HG03520 (cell line): ENCODE results near the gene TAAR9.
"Not testable (repeated sequence)": the region's sequence is repeated elsewhere in the genome, so short reads cannot be mapped to it uniquely, and the experiment has no call there.

Experiments
- ATAC-seq: cut with Tn5 transposase; IDR thresholded peaks from one replicate; pipeline ENCODE4 v1.9.1; 2021; ENCODE audit warnings: mild to moderate bottlenecking, moderate library complexity; ENCODE audit not compliant: unreplicated experiment

TAAR9 gene

DNA sequence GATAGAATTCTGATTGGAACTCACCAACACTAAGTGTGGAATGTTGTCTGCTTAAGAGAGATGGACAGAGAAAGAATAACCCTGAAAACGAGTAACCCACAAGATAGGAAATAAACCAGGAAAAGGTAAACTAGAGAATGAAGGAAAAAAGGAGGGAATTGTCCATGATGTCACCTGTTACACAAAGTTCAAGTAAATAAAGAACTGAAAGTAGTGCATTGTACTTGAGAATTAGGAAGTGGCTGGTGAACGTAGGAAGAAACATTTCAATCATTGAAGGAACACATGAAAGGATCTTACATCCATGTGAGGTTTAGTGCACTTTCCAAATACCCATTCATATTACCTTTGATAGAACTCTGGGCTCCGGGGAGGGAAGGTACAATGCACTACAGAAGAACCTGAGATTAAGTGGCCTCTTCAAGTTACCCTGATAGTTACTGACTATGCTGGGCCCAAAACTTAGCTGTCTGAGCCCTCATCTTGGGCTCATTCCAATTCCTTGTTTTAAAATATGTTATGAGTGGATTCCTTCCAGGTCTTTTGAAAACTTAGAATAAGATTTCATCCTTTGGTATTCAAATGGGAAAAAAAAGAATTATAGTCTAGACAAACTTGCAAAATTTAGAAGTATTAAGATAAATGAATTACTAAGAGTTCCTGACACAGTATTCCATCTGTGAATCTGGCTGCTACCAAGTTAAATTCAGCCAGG lies 24.1 kb upstream of the TAAR9 start:
- ATAC-seq, result no peak

DNA sequence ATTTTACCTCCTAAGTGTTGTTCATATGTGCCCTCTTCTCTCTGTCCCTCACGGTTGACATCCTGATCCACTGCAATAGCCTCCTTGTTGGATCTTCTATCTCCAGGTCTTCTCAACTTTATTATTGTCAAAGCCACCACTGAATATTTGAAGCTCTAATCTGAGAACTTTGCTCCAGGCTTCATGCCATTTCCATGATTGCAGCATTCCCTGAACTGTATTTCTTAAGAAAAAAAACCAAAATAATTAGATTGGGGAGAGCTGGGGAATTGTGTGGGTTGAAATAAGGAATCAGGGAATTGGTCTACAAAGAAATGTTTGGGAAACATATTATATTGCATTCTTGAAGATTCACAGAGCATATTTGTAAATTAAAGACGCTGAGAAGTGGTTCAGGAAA lies 22.7 kb upstream of the TAAR9 start:
- ATAC-seq, result no peak

DNA sequence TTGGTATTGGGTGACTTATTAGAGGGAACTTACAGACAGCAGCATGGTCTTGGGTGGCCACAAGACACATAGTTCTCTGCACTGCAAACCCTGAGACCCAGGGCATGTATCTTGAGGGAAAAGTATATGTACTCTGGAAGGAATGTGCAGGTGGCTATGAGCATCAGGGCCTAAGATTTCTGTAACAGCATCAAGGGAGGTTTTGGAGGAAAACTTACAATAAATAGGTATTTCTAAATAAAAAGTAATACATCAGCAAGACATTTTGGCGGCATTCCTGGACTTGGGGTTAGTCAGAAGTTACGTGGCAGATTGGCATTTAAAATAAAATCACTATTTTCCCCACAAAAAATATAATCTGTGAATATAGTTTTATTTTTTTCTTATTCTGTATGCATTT lies 17.1 kb upstream of the TAAR9 start:
- ATAC-seq, result no peak

DNA sequence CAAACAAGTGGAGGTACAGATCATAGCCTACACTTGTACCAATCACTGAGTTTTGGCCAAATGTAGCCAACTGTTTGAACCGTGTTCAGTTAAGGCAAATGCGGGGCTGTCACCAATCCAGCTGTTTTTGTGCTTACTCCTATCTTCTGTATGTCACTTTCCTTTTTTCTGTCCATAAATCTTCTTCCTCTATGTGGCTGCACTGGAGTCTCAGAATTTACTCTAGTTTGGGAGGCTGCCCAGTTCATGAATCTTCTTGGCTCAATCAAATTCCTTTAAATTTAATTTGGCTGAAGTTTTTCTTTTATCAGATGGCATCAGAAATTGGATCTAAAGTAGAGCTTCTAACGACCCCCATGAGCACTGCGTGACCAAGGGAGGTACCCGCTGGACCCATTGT lies 13.4 kb upstream of the TAAR9 start:
- ATAC-seq, result no peak

DNA sequence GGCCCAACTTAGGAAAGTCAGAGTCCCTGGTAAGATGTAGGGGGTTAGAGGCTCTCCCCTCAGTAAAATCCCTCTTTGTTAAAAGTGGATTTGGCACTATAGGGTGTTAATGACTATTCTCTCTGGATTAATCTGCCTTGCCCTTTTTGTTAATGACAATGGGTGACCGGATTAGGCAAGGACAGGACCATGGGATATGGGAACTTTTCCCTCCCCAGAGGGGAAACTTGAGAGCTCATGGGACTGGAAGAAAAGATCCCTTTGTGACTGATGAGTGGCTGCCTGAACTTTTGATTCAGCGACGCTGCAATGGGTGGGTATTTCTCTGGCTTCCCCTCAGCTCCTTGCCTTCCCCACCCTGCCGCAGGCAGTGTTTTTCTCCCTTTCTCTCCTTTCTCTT lies 12.2 kb upstream of the TAAR9 start:
- no peak for ATAC-seq

DNA sequence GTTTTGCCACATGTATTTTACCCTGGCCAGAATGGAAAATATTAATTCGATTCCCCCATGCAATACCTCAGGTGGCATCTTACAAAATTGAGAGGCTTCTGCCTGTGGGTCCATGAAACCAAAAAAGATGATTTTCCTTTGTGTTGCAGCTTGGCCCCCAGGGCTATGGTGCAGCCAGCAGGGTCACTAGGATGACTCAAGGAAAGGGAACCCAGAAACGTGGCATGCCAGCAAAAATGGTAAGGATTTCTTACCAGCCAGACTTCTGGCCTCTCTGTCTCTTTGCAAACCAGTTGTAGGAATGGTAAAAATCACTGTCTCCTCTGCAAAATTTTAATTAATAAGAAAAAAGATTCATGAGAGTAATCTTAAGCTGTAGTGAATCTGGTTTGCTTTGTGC lies 11.6 kb upstream of the TAAR9 start:
- no peak for ATAC-seq

DNA sequence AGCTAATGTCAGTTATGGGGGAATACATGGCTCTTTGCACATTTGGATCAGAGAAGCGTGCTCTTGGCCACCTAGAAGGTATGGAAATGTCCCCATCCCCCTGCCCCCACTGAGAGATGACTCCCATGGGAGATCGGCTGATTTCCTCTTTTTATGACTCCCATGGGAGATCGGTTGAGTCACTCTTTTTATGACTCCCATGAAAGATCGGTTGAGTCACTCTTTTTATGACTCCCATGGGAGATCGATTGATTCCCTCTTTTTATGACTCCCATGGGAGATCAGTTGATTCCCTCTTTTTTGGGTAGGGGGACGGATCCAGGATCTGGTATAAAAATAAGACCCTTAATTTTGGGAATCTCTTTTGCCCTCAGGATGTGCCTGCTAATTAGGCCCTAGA lies 10.3 kb upstream of the TAAR9 start:
- ATAC-seq, result no peak

DNA sequence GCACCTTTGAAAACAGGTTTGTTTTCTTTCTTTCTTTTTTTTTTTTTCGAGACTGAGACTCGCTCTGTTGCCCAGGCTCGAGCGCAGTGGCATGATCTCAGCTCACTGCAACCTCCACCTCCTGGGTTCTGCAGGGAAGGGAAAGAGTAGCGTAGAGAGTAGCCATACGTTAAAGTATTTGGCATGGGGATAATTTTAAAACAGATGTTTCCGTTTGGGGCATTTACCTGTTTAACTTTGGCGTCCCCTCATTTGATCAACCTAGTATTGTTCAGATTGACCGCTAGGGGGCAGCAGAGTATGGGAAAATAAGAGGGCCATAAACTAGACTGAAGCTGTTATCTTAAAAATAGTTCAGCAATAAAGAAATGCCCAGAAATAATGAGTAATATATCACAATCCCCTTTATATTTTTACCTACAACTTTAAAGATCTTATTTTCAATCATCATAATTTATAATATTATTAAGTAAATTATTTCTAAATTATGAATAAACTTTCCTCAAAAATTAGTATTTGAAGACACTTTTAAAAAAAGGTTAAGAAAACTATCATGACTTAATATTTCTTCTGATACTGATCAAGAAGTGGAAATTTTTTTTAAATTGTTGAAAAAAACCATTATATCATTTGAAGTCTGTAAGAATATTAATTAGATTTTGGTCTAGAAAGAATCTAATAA lies 7.6 kb upstream of the TAAR9 start:
- peak; percentile 84 for ATAC-seq

DNA sequence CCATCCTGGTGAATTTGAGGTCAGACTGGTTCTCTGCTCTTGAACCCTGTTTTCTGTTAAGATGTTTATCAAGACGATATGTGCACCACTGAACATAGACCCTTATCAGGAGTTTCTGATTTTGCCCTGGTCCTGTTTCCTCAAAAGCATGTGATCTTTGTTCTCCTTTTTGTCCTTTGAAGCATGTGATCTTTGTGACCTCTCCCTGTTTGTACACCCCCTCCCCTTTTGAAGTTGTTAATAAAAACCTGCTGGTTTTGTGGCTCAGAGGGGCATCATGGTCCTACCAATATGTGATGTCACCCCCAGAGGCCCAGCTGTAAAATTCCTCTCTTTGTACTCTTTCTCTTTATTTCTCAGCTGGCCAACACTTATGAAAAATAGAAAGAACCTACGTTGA lies 3.5 kb upstream of the TAAR9 start:
- not testable (repeated sequence) for ATAC-seq

DNA sequence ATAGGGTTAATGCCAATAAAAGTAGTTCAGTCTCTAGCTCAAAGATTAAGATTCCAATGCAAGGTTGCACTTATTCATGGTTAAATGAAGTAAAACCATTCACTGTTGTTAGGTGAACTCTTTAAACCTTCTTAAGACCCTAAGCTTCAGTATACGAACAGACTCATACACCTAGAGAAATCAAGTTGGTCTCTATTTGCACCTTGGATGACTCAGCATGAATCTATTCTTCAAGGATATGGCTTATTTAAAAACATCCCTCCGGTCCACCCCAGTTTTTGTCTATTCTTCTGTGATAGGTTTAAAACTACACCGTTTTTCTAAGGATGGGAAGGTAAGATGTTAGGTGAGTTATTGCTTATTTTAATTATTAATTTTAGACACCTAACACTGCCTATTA lies 932 bp upstream of the TAAR9 start:
- ATAC-seq, result no peak

DNA sequence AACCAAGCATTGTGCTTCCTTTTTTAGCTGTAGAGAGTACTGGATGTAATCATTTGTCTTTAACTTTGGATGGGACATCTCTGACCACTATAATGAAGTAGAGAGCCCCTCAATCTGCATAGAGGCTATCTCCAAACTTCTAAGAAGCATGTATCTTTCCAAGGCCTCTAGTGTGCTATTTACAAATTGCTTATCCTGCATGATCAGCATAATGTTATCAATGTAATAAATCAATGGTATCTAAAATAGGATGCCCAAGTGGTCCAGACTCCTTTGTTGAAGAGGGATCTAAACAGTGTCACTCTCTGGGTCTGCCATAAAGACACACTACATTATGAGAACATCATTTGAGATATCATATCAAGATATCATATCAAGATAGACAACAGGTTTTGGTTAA lies 6.7 kb downstream of the TAAR9 start:
- no peak for ATAC-seq

DNA sequence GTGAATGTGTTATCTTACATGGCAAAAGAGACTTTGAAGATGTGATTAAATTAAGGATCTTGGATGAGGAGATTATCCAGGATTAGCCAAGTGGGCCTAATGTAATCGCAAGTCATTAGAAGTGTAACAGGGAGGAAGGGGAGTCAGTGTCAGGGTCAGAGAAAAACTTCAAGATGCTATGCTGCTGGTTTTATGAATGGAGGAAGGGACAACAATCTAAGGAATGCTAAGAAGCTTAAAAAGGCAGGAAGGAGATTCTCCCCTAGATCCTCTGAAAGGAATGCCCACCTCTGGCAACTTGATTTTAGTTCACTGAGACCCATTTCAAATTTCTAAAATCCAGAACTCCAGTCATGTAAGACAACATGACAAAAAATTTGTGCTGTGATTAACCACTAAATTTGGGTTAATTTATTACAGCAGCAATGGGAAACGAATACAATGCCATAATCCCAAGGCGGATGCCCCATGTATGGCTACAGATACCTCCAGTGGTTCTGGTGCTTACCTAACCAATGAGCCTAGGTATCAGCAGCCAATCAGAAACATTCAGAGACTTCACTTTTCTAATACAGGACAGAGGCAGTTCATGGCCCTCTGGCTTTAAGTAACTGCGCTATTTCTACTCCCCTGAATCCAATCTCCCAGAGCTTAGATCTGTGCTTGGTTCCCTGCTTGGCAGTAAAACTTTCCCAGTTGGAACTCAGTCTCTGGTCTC lies 10.8 kb downstream of the TAAR9 start:
- ATAC-seq, result no peak

DNA sequence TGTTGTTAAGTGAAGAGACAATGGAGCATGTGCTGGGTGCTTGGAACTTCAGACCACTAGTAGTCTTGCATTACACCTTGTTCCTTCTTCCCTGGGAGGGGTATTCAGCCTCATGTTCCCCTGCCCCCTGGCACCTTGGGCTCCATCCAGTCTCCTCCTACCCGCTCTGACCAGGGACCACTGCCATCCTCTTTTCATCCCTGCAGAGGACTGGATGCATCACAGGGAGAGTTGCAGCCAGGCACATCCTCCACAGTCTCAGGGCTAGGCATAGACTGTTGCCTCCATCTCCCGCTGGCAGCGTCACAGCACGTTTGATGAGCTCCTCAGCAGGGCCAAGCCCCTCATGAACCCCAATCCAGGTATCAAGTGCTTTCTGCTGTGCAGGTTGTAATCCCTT lies 13.1 kb downstream of the TAAR9 start:
- no peak for ATAC-seq

DNA sequence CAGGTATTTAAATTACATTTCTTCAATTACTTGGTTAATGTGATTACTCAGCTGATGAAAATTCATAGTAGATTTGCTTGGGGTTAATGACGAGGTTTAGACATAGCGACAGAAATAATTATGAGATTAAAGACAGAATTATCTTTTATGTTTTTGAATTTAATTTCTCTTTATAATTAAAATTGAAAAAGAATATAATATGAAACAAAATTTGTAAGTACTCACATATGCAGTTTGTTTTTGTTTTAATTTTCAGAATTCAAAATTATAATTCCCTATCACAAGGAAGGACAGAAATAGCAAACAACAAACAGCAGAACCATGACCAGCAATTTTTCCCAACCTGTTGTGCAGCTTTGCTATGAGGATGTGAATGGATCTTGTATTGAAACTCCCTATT lies 14.3 kb downstream of the TAAR9 start, which contains the start of gene TAAR8:
TAAR8 (plus strand) TSS at position 301 of the 400 bp plus-strand sequence; CDS start at position 322, 21 bp downstream.
- ATAC-seq, result no peak

DNA sequence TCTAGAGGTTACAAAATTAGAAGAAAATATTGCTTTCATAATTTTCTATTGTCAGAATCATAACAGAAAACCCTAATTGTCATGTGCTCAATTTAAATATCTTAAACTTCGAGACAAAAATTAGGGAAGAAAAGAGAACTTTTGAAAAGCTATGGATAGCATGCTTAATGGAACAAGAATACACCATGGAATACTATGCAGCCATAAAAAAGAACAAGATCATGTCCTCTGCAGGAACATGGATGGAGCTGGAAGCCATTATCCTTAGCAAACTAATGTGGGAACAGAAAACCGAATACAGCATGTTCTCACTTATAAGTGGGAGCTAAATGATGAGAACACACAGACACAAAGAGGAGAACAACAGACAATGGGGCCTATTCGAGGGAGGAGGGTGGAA lies 22.0 kb downstream of the TAAR9 start:
- not testable (repeated sequence) for ATAC-seq

DNA sequence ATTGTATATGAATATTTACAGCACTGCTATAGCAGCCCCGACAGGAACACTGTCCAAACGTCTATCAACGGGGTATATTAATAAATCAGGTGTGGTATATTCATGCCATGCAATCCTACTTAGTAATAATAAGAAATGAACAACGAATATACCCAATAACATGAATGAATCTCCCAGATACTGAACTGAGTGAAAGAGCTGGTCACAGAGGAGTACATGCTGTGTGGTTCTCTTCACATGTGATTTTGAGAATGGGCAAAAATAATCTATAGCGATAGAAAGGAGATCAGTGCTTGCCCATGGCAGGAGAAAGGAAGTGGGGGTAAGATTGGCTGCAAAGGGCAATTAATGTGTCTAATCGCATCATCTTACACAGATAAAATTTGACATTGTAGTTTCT lies 28.3 kb downstream of the TAAR9 start:
- no peak for ATAC-seq

DNA sequence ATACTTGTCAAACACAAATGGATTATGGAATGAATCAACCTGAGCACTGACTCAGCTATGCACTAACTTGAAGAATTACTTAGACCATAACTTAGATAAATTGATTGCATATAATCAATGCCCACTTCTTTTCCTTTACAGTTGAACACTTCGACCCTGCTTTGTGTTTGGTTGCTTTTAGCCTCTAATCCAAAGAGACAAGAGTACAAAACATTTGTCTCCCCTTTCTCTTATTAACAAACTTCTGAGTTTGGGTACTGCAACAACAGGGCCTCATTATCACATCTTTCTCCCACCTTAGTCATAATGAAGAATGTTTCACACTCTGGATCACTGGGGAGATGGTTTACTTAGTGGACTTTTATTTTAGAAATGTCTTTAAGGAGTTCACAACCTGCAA lies 29.5 kb downstream of the TAAR9 start:
- no peak for ATAC-seq

DNA sequence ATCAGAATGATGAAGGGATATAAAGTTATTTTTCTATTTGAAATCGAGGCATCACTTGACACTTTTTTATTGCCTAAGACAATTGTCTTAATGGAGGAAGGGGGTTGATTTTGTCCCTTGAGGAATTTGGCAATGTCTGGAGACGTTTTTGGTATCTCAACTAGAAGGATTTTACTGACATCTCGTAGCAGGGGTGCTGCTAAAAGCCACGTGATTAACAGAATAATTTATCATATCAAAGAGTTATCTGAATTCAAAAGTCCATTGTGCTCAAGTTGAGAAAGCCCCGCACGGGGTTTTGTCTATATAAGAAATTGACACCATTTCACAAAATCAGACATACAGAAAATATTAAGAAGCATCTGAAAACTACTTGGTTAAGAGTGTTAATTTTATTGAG lies 30.5 kb downstream of the TAAR9 start:
- no peak for ATAC-seq

DNA sequence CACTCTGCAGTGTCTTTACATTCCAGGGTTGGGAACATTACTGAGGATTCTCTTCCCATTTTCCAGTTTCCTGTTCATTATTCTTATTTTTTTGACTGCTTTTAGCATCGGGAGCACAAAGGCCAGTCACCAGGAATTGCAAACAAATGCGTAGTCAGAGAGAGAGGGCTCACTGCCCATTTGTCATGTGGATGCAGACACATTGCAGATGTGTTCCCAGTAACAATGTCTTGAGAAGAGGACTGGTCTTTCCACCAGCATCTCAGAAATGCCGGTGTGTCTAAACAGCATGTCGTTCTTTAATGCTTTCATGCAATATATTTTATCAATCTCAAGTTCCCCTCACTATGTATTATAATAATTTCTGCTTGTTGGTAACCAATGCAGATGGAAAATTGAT lies 31.1 kb downstream of the TAAR9 start:
- ATAC-seq, result no peak

DNA sequence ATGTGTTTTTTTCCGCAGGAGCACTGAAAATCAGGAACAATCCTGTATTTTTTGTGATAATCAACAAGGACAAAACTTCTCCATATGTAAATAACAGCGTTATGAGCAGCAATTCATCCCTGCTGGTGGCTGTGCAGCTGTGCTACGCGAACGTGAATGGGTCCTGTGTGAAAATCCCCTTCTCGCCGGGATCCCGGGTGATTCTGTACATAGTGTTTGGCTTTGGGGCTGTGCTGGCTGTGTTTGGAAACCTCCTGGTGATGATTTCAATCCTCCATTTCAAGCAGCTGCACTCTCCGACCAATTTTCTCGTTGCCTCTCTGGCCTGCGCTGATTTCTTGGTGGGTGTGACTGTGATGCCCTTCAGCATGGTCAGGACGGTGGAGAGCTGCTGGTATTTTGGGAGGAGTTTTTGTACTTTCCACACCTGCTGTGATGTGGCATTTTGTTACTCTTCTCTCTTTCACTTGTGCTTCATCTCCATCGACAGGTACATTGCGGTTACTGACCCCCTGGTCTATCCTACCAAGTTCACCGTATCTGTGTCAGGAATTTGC lies 32.2 kb downstream of the TAAR9 start, which contains the start of gene TAAR6:
TAAR6 (plus strand) TSS at position 102 of the 557 bp plus-strand sequence; CDS start at position 102, 0 bp downstream.
- no peak for ATAC-seq

DNA sequence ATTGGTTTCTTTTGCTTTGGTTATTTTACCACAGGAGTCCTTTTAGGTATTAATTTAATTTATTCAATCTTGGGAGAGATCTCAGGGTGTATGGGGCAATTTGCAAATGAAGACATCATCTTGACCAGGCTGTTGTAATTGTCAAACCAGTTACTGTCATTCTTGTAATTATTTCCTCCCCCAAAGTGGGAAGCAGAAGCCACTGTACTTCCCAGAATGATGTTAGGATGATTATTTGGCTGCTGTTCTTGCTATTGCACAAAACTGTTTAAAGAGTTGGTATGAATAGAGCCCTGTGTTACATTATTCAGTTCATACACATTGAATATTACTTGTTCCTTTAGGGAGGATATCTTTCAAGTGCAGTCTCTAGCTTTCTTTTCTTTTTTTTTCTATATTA lies 33.7 kb downstream of the TAAR9 start:
- ATAC-seq, result no peak

DNA sequence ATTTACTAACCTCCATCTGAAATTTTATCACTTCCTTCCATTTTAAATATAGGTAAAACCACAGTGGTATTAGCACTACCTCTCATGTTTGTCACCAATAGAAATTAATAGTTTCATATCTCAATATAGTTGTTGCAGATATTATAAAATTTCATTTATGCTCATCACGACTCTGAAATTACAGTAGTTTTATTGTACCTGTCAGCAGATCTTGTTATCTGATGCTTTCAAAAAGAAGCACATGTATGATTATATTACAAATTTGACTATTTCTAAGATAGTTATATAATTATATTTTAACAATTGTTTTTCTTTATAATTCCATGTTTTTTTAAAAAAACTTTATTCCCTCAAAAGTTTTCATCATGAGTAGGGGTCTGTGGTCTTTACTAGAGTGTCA lies 46.6 kb downstream of the TAAR9 start:
- ATAC-seq, result no peak
